Inflammatory macrophage (primary cell): ENCODE results near the gene MNT.
"Not testable (repeated sequence)": the region's sequence is repeated elsewhere in the genome, so short reads cannot be mapped to it uniquely, and the experiment has no call there.

Source experiments
- DNase-seq, 2 donors: peaks; one replicate each; pipeline ENCODE4 v3.0.0-alpha.2; 2020 to 2022
- total RNA-seq, 18 experiments: gene quantifications; one replicate each; lab custom pipeline; 2026; ENCODE audit warnings: mixed read lengths in 6 of 18, inconsistent platforms in 2 of 18; lab: John Stamatoyannopoulos, UW

MNT gene
- 4.2 to 32.3 (median 15.5) reads per million in 18 experiments for total RNA-seq

DNA sequence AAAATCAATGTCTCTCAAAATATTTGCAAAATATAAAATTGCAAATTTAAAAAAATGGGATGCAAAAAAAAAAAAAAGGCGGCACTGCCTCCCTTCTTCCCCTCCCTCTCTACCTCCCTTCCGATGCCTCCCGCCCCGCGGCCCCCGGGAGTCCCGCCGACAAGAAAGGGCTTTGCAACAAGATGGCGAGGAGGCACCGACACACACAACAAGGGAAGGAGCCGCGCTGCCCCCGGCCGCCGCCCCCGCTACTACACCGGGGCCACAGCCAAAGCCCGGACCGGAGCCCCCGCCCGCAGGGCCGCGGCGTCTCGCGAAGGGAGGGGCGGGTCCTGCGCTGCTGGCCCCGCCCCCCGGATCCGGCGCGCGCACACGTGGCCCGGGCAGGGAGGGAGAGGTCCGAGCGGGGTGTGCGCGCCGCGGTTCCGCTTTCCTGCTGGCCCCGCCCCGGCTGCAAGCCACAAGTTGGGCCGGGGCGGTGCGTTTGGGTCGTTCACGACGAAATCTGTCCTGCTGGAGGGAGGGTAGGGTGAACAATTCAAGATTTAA is at the start of gene MNT:
Gene MNT (minus strand): TSS at position 184 of the 549 bp plus-strand sequence. CDS start 348 bp downstream, outside the sequence.
- DNase-seq: peak; percentile 97 to 98

DNA sequence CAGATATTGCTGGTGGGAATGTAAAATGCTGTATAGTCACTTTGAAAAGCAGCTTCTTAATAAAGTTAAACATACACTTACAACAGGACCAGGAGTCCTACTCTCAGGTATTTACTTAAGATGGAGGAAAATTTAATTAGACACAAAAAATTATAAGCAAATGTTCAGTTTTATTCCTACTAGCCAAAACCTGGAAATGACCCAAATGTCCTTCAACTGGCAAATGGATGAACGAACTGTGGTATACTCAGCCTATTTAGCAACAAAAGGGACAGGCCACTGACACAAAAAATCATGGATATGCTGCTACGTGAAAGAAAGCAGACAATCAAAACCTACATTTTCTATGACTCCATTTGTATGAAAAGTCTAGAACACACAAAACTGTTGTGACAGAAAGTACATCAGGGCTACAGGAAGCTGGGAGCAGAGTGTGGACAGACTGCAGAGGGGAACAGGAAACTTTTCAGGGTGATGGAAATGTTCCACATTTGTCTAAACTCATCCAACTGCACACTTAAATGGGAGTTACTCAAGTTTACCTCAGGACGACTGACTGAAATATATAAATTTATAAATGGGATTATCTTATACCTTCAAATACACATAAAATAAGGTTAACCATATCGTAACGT is 49.3 kb upstream of the MNT start:
- no peak for DNase-seq

DNA sequence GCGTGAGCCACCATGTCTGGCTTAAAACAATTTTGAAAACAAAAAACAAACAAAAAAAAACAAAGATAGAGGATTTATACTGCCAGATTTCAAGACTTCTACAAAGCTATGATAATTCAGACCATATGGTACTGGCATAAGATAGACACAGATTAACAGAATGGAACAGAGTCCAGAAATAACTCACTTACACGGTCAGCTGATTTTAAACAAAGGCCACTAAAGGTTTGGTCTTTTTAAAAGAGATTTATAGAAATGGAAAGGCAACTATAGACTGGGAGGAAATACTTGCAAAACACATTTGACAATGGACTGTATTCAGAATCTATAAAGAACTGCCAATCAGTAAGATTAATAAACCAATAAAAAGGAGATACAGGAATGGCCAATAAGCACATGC is 48.6 kb upstream of the MNT start:
- DNase-seq: no peak

GRCh38 chr17:2447479-2447878 is 46.6 kb upstream of the MNT start:
- not testable (repeated sequence) for DNase-seq

GRCh38 chr17:2445638-2446037 is 44.8 kb upstream of the MNT start:
- DNase-seq: no peak

DNA sequence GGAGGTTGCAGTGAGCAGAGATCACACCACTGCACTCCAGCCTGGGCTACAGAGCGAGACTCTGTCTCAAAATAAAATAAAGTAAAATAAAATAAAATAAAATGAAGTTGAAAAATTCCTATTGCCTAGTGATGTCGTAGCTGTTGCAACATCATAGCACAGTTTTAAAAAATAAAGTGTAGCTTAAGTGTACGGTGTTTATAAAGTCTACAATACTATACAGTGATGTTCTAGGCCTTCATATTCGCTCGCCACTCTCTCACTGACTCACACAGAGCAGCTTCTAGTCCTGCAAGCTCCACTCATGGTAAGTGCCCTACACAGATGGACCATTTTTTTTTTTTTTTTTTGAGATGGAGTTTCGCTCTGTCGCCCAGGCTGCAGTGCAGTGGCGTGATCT is 43.5 kb upstream of the MNT start:
- no peak for DNase-seq

GRCh38 chr17:2442166-2442565 is 41.3 kb upstream of the MNT start:
- no peak for DNase-seq

GRCh38 chr17:2440930-2441329 is 40.1 kb upstream of the MNT start:
- no peak for DNase-seq

DNA sequence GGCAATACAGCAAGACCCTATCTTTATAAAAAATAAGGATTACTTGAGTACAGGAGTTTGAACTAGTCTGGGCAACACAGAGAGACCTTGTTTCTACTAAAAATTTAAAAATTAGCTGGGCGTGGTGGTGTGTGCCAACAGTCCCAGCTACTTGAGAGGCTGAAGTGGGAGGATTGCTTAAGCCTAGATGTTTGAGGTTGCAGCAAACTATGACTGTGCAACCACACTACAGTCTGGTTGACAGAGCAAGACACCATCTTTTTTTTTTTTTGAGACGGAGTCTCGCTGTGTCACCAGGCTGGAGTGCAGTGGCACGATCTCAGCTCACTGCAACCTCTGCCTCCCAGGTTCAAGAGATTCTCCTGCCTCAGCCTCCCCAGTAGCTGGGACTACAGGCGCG is 39.1 kb upstream of the MNT start:
- DNase-seq: peak; percentile 96 to 97

DNA sequence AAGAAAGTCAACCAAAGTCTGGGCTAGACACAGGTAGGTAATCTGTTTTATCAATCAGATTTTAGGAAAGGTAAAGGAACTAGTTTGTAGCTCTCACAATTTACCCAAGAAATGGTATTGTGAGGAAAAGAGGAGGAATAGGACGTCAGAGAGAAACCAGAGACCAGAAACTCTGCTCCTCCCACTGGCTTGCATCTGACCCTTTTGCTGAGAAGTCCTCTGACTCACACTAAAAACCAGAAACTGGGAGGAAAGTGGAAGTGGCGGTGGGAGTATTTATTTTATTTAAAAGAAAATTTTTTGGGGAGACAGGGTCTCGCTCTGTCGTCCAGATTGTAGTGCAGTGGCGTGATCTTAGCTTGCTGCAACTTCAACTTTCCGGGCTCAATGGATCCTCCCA is 38.0 kb upstream of the MNT start:
- peak; percentile 91 to 92 for DNase-seq

- DNase-seq: no peak
These were observed 35.6 kb upstream of the MNT start for GRCh38 chr17:2436316-2436905.

DNA sequence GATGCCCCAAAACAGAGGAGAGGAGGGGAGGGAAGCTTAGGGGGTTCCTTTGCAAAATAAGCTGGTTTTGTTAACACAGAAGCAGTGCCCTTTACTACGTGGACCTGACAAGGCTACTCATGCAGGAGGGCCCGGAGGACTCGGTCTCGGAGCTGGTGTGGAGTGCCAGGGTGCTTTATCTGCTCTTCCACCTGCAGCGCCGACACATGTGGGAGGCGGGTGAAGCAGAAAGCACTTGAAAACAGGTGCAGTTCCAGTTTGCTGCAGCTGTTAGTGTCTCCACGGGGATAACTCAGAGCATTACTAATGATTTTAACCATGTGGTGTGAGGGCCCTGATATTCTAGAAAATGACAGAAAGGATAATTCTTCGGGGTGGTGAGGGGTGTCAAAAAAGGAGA is 35.0 kb upstream of the MNT start:
- DNase-seq: no peak

DNA sequence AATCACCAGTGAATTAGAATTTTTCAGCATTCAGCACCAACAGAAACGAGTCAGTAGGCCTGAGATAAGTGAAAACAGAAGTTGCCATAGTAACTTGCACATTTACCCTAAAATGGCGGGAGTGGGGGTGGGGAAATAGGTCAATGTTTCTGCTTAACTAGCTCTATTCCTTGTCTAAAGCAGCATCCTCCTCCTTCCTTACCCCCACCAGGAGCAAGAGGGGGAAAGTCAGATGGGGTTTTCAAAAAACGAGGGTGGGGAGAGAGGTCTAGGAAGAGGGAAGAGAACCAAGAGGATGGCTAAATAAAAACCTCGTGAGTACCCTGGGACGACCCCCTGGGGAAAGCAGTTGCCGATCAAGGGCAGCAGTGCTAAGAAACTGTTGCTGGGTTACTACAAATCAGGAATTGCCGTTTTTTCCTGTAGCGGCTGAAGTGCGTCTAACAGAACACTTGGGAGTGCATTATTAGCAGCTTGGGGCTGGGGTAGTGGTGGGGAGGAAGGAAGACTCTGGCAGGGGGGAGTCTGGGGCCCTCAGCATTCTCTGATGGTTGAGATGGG is 34.4 kb upstream of the MNT start:
- no peak for DNase-seq

DNA sequence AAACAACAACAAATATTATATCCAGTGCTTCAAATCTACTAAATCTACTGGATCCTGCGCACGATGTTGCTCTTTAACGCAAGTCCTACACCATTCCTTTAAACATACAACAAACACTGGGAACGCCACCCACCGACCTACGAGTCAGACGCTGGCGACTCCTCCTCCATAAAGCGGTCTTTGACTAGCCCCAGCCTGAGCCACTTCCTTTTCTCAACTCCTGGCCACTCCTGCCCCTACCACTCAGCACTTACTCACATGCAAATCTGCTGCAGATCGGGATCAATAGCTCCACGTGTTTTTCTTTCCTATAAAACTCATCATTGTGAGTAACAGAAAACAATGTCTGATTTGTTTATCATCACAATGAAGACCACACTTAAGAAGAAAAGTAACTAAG is 32.8 kb upstream of the MNT start:
- peak in 1 of 2 donors; percentile 70 for DNase-seq

GRCh38 chr17:2427910-2428309 is 27.1 kb upstream of the MNT start:
- no peak for DNase-seq

GRCh38 chr17:2427215-2427614 is 26.4 kb upstream of the MNT start:
- DNase-seq: no peak

DNA sequence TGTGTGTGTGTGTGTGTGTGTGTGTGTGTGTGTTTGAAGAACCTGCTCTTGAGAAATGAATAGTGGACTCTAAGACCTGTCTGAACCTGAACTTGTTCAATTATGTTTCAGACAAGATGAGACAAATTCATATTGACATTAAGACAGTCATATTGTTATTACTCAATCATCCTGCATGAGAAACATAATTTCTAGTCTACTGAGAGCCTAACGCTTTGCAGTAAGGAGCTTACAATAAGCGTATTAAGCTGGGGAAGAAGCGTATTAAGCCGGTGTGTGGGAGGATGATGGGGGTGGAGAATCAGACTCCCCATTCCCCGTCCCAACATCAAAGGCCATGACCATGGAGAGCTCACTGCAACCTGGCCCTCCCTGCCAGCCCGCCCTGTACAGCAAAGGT is 22.4 kb upstream of the MNT start:
- DNase-seq: no peak

DNA sequence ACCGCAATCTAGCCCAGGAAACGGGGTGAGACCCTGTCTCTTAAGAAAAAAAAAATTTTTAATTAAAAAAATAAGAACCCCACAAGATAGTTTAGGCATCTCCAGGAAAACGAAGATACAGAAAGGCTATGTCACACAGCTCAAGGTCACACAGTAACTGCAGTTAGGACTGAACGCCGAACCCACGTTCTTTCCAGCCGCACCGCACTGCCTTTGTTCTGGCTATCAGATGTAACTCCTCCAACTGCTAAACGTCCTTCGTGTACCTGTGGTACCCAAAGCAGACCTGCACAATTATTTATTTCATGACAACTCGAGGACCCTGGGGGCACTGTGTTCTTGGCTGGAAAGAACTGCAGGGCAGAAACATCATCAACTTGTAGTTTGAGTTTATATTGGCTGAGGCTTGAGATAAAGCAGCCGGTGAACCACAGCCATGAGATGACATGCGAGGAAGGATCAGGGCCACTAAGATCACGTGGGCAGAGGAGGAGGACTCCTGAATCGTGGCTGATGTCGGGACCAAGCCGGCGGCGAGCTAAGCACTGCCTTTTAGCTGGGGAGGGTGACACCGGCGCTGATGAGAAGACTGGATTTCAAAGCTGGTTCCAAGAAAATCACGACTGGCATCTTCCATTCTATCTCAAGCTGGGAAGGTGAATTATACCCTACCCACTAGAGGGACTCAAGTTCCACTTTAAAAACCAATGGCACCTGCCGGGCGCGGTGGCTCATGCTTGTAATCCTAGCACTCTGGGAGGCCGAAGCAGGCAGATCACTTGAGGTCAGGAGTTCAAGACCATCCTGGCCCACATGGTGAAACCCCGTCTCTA is 20.7 kb upstream of the MNT start:
- DNase-seq: no peak

DNA sequence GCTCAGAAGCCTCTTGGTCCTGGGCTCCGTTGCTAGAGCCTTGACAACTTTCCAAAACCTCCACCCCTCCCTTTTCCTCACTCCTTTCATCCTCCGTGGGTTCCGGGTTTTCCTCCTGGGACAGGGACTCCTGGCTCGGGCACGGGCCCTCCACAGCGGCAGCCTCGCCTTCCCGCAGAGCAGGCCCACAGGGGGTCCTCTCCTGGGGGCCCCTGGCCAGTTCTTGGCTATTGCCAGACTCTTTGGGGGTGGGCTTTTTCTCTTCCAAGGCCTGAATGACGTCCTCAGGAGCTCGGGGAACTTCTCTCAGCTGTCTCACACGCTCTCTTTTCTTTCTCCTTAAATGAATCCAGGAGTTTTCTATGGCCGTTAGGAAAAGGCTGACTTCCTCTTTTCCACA is 19.3 kb upstream of the MNT start:
- DNase-seq: no peak

DNA sequence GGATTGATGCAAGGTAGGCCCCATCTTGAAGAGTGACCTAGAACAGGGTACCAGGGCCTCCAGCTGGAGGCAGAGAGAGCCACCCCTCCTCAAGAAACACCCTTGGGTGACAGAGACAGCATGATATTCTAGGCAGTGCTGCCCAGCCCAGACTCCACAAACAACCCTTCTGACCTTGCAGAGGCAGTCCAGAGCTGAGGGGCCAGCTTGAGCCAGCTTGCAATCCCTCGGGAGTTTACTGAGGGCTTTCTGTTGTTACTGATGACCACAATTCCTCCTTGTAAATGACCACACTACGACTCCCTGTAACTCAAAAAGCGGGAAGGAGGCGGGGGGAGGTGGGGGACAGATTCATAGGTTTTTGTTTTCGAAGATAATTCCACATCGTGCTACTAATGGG is 18.6 kb upstream of the MNT start:
- DNase-seq: no peak

- no peak for DNase-seq
These were observed 17.7 kb upstream of the MNT start for GRCh38 chr17:2418572-2418971.

DNA sequence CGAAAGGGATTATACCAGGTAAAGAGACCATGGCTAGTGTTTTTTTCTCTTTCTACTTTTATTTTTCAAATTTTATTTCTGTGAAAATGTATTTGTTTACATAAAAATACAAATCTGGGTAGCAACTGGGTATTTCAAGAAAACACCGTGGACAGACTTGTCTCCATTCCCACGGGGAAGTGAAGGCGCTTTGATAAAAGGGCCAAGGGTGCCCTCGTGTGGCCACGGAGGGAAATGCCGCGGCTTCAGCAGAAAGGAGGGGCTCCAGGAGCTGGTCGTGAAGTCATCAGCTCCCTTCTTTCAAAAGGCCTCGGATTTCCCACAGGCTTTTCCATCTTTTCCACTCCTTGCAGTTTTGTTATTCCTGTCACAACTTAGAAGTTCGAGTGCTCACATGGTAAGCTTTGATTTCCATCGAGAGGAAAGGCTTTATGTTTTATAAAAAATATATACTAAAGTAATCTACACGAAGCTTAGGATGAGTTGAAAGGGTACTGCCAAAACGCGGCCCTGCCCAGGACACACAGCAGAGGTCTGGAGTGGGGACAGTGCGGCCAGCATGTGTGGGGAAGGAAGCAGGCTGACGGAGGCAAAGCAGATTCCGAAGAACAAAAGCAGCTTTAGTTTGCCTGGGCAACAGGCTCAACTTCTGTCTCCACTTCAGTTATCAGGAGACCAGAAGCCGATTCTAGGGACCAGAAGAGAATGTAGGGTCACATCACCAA is 15.3 kb upstream of the MNT start:
- peak; percentile 88 to 93 for DNase-seq

DNA sequence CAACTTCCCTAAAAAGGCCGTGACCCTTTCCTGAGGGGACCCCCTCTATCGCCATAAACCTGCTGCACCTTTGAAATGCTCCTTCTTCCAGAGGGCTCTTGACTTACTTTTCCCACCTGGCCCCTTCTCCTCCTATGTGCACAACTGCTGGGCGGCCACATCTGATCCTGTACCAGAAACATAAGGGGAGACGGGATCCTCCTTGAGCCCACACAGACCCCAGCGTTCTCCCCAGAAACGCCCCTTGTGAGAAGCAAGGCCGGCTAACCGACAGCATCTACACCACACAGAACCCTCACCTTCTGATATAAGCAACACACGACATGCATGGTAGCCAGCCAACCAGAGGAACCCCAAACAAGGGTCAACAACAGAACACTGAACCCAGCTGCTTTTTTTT is 14.2 kb upstream of the MNT start:
- no peak for DNase-seq
